DND-41 (cell line): ENCODE measurements around the gene PLA2G15.

ENCODE experiments used
- EZH2 ChIP-seq: IDR thresholded peaks from 3 replicates; pipeline ENCODE4 v1.6.1; 2012; ENCODE audit warnings: borderline replicate concordance, low read depth, mild to moderate bottlenecking, moderate library complexity, low read length, inconsistent platforms; ENCODE audit not compliant: severe bottlenecking
- TF ChIP-seq, protein P1 (sequence below): IDR thresholded peaks from 2 replicates; pipeline ENCODE4 v1.5.1; 2012; ENCODE audit warnings: borderline replicate concordance, low read length, moderate library complexity, mild to moderate bottlenecking; ENCODE audit not compliant: poor library complexity, severe bottlenecking; ENCODE audit errors: extremely low read depth

DNA sequence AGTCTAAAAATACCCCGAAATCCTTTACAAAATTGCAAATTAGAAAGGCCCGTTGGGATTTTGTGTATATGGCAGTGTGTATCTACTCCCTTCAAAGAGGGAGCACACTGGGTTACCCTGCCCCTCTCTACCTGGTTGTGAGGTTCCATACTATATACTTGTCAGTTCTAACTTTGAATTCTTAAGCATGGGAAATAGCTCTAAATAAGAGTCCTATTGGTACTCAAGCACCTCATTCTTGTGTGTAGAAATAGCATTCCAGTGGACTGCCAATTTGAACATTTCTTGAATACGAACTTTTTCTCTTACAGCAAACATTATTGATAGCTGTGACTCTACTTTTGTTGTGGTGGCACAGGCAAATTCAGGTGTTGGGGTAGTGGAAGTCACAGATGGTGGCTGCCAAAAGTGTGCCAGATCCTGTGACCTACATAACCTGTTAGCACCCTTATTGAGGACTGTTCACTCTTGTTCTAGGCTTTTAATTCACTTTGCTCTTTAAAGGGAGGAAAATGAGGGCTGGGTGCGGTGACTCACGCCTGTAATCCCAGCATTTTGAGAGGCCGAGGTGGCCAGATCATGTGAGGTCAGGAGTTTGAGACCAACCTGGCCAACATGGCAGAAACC lies 25.3 kb upstream of the PLA2G15 start:
- TF ChIP-seq EZH2, result no peak
- TF ChIP-seq, protein P1, sequence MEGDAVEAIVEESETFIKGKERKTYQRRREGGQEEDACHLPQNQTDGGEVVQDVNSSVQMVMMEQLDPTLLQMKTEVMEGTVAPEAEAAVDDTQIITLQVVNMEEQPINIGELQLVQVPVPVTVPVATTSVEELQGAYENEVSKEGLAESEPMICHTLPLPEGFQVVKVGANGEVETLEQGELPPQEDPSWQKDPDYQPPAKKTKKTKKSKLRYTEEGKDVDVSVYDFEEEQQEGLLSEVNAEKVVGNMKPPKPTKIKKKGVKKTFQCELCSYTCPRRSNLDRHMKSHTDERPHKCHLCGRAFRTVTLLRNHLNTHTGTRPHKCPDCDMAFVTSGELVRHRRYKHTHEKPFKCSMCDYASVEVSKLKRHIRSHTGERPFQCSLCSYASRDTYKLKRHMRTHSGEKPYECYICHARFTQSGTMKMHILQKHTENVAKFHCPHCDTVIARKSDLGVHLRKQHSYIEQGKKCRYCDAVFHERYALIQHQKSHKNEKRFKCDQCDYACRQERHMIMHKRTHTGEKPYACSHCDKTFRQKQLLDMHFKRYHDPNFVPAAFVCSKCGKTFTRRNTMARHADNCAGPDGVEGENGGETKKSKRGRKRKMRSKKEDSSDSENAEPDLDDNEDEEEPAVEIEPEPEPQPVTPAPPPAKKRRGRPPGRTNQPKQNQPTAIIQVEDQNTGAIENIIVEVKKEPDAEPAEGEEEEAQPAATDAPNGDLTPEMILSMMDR, result no peak
